WTC11 (cell line): ENCODE results near the gene GNG14. TPM values are rescaled to one million over a fixed set of nuclear protein-coding genes. Genes with fewer than 3 reads are reported as not detected.

Experiments used
- ATAC-seq: fragments of 200-7000 bp; cut with Tn5 transposase; 2 replicates; pipeline ENCODE4 v1.10.0; 2021; ENCODE audit warnings: mild to moderate bottlenecking, moderate library complexity
- CTCF ChIA-PET: fragments of 300-600 bp; sonication (Branson Sonifier 250); formaldehyde crosslinking; loops from one replicate; lab custom pipeline; 2021; ENCODE audit warnings: antibody characterized with exemption; lab: Charles Lee
- POLR2A ChIA-PET: fragments of 350-600 bp; sonication (Branson Sonifier 250); formaldehyde crosslinking; loops from one replicate; lab custom pipeline; 2021; ENCODE audit warnings: antibody characterized with exemption; lab: Charles Lee
- DNase-seq: peaks from one replicate; pipeline ENCODE4 v3.0.0; 2021; ENCODE audit warnings: low spot score
- H3K27ac Mint-ChIP-seq: 2 replicates; pipeline ENCODE4 v1.8.0; 2021; ENCODE audit warnings: mixed read lengths
- H3K27me3 Mint-ChIP-seq: 2 replicates; pipeline ENCODE4 v1.8.0; 2021; ENCODE audit warnings: low read depth, mild to moderate bottlenecking, moderate library complexity, mixed read lengths
- H3K36me3 Mint-ChIP-seq: 2 replicates; pipeline ENCODE4 v1.8.0; 2021; ENCODE audit warnings: mixed read lengths
- H3K4me1 Mint-ChIP-seq: 2 replicates; pipeline ENCODE4 v1.8.0; 2022; ENCODE audit warnings: mixed read lengths
- H3K4me3 Mint-ChIP-seq: 2 replicates; pipeline ENCODE4 v1.8.0; 2021; ENCODE audit warnings: mild to moderate bottlenecking, moderate library complexity, mixed read lengths
- H3K9me3 Mint-ChIP-seq: 2 replicates; pipeline ENCODE4 v1.8.0; 2021; ENCODE audit warnings: mixed read lengths
- ELF4 ChIP-seq: sonication (generic); formaldehyde crosslinking; IDR thresholded peaks from 2 replicates; pipeline ENCODE4 v1.8.1; 2022; ENCODE audit warnings: low read depth, mild to moderate bottlenecking, moderate library complexity, missing genetic modification reagents
- IRF2 ChIP-seq: sonication (generic); formaldehyde crosslinking; IDR thresholded peaks from 2 replicates; pipeline ENCODE4 v1.8.0; 2022; ENCODE audit warnings: low read depth, missing genetic modification reagents, borderline replicate concordance
- JAZF1 ChIP-seq: fragments of 250-450 bp; sonication (Bioruptor Pico); IDR thresholded peaks from 2 replicates; pipeline ENCODE4 v1.9.0; 2021; ENCODE audit warnings: moderate library complexity, mild to moderate bottlenecking, inconsistent platforms
- KAT7 ChIP-seq: sonication (generic); formaldehyde crosslinking; IDR thresholded peaks from 2 replicates; pipeline ENCODE4 v1.8.1; 2023; ENCODE audit warnings: missing genetic modification reagents, mild to moderate bottlenecking, borderline replicate concordance
- NFATC4 ChIP-seq: fragments of 250-450 bp; sonication (Bioruptor Pico); IDR thresholded peaks from 2 replicates; pipeline ENCODE4 v1.9.0; 2021; ENCODE audit warnings: mild to moderate bottlenecking
- NFE2L1 ChIP-seq: sonication (generic); formaldehyde crosslinking; IDR thresholded peaks from 2 replicates; pipeline ENCODE4 v1.8.1; 2023; ENCODE audit warnings: missing genetic modification reagents
- SOX15 ChIP-seq: fragments of 250-450 bp; sonication (Bioruptor Pico); IDR thresholded peaks from 2 replicates; pipeline ENCODE4 v1.9.0; 2021; ENCODE audit warnings: mild to moderate bottlenecking
- TEAD4 ChIP-seq: sonication (generic); formaldehyde crosslinking; IDR thresholded peaks from 2 replicates; pipeline ENCODE4 v1.8.0; 2022; ENCODE audit warnings: mild to moderate bottlenecking, missing genetic modification reagents
- ZBTB21 ChIP-seq: sonication (generic); formaldehyde crosslinking; IDR thresholded peaks from 2 replicates; pipeline ENCODE4 v1.8.1; 2023; ENCODE audit warnings: mild to moderate bottlenecking, missing genetic modification reagents, borderline replicate concordance
- ZNF138 ChIP-seq: sonication (generic); formaldehyde crosslinking; conservative IDR thresholded peaks from 2 replicates; pipeline ENCODE4 v1.8.1; 2022; ENCODE audit warnings: mild to moderate bottlenecking, moderate library complexity, missing genetic modification reagents
- total RNA-seq: library from RNA; stranded (reverse); gene quantifications from 3 replicates; pipeline ENCODE4 v1.2.3, GENCODE V29; 2021
- TF ChIP-seq, protein P1 (sequence below): sonication (generic); formaldehyde crosslinking; IDR thresholded peaks from 2 replicates; pipeline ENCODE4 v1.8.0; 2022; ENCODE audit warnings: missing genetic modification reagents
- TF ChIP-seq, protein P2 (sequence below): sonication (generic); formaldehyde crosslinking; IDR thresholded peaks from 2 replicates; pipeline ENCODE4 v1.8.0; 2022; ENCODE audit warnings: mild to moderate bottlenecking, missing genetic modification reagents
- TF ChIP-seq, protein P3 (sequence below): sonication (generic); formaldehyde crosslinking; IDR thresholded peaks from 2 replicates; pipeline ENCODE4 v1.8.0; 2022; ENCODE audit warnings: mild to moderate bottlenecking, missing genetic modification reagents
- TF ChIP-seq, protein P4 (sequence below): sonication (generic); formaldehyde crosslinking; IDR thresholded peaks from 2 replicates; pipeline ENCODE4 v1.8.0; 2023; ENCODE audit warnings: mild to moderate bottlenecking, missing genetic modification reagents
- TF ChIP-seq, protein P5 (sequence below): fragments of 250-450 bp; sonication (Bioruptor Pico); IDR thresholded peaks from 2 replicates; pipeline ENCODE4 v1.9.0; 2021; ENCODE audit warnings: mild to moderate bottlenecking, borderline replicate concordance

The GNG14 gene
- total RNA-seq, 1 experiment from 2014 or later, result not detected

DNA sequence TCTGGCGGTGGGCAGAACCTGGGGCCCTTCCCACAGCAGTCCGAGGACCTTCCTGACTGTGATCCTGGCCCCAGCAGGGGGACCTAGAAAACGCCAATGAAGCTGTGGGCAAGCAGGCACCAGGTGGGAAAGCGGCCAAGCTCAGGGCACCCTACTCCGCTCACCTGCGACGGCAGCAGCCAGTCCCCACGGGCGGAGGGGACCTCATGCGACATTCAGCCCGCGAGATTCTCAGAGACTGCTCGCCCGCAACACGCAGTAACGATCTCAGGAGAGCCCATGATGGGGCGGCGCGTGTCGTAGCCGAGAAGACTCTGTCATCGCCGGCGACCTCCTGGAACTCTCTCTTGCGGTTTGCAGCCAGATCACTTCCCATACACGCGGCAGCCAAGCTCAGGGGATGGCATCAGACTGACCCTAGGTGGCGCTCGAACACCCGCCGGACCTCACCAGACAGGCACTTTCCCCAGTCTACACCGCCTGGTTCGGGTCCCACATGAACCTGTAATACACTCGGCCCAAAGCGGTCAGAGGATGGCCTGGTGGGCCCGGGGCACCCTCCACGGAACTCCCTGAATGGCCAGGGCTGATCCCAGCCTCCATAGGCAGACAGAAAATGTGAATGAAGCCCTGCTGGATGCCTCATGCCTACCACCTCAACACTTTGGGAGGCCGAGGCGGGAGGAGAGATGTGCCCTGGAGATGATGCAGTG lies 47.7 kb upstream of the GNG14 start (continued):
- TF ChIP-seq, protein P1, sequence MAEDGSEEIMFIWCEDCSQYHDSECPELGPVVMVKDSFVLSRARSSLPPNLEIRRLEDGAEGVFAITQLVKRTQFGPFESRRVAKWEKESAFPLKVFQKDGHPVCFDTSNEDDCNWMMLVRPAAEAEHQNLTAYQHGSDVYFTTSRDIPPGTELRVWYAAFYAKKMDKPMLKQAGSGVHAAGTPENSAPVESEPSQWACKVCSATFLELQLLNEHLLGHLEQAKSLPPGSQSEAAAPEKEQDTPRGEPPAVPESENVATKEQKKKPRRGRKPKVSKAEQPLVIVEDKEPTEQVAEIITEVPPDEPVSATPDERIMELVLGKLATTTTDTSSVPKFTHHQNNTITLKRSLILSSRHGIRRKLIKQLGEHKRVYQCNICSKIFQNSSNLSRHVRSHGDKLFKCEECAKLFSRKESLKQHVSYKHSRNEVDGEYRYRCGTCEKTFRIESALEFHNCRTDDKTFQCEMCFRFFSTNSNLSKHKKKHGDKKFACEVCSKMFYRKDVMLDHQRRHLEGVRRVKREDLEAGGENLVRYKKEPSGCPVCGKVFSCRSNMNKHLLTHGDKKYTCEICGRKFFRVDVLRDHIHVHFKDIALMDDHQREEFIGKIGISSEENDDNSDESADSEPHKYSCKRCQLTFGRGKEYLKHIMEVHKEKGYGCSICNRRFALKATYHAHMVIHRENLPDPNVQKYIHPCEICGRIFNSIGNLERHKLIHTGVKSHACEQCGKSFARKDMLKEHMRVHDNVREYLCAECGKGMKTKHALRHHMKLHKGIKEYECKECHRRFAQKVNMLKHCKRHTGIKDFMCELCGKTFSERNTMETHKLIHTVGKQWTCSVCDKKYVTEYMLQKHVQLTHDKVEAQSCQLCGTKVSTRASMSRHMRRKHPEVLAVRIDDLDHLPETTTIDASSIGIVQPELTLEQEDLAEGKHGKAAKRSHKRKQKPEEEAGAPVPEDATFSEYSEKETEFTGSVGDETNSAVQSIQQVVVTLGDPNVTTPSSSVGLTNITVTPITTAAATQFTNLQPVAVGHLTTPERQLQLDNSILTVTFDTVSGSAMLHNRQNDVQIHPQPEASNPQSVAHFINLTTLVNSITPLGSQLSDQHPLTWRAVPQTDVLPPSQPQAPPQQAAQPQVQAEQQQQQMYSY (CRISPR knock-in tag), result 0 out of 2 replicates have a peak, but pooled peaks have one; percentile 33

DNA sequence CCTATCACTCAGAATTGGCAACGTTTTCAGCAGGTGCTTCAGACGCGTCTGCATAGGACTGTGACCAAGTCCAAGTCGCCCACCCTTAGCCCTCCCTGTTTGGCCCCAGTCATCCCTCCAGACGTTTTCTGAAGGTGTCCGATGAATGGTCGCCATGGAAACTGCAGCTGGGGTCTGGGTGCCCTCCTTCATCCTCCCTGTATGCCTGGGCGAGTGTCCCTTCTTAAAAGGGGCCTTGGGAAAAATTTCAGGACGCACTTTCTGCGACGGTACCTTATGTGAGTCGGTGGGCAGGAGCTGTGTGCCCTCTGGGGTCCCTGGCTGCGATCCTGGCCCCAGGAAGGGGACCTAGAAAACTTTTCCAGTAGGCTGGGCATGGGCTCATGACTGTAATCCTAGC lies 46.3 kb upstream of the GNG14 start:
- H3K36me3 Mint-ChIP-seq, result no peaks in the 10 kb centered on the region
- TF ChIP-seq, protein P2, sequence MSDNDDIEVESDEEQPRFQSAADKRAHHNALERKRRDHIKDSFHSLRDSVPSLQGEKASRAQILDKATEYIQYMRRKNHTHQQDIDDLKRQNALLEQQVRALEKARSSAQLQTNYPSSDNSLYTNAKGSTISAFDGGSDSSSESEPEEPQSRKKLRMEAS (CRISPR knock-in tag), result no peak
- TF ChIP-seq, protein P3, sequence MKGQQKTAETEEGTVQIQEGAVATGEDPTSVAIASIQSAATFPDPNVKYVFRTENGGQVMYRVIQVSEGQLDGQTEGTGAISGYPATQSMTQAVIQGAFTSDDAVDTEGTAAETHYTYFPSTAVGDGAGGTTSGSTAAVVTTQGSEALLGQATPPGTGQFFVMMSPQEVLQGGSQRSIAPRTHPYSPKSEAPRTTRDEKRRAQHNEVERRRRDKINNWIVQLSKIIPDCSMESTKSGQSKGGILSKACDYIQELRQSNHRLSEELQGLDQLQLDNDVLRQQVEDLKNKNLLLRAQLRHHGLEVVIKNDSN (CRISPR knock-in tag), result no peak
- TF ChIP-seq, protein P1 (CRISPR knock-in tag), result no peak
- TF ChIP-seq ELF4 (CRISPR knock-in tag) (no peak), NFATC4 (CRISPR knock-in tag) (no peak)
- TF ChIP-seq, all 79 proteins: peak for 0
- Mint-ChIP-seq H3K27me3 (peaks cover 20% of the 10 kb centered on the region; the same call in 1 of the 2 replicates), H3K4me3 (no peak overlapping the region), H3K4me1 (0 out of 2 replicates have a peak, but pooled peaks cover 3% of the 10 kb centered on the region), H3K27ac (no peak overlapping the region), H3K9me3 (no peaks in the 10 kb centered on the region)
- no peak for DNase-seq
- POLR2A ChIA-PET, result interaction anchor here (0.6 kb wide), 1 partner anchor 37 kb away, joined by 4 read pairs; no protein-coding TSS in a partner anchor
- ATAC-seq, result no peak
- CTCF ChIA-PET, result interaction anchor here (1.0 to 1.5 kb wide), 2 partner anchors 16 to 32 kb away, joined by 4 read pairs; no protein-coding TSS in a partner anchor

DNA sequence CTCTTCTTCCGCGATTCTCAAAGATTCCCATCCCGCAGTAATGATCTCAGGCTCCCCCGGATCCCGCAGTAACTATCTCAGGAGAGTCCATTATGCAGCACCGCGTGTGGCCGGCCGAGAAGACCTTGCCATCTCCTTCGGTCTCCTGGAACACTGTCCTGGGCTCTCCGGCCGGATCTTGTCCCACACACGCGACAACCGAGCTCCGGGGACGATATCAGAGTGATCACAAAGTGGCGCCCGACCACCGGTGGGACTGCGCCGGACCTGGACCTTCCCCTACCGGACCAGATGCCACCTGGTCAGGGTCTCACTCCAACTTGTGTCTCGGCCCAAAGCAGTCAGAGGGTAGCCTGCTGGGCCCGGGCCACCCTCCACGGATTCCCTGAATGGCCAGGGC lies 45.3 kb upstream of the GNG14 start:
- Mint-ChIP-seq H3K4me3 (no peak overlapping the region), H3K36me3 (no peaks in the 10 kb centered on the region), H3K9me3 (no peaks in the 10 kb centered on the region), H3K27me3 (peaks cover 27% of the 10 kb centered on the region), H3K27ac (no peak overlapping the region), H3K4me1 (peaks cover 10% of the 10 kb centered on the region)
- CTCF ChIA-PET, result interaction anchor here (1.5 kb wide), 1 partner anchor 31 kb away, joined by 4 read pairs; no protein-coding TSS in a partner anchor
- ATAC-seq, result no peak
- no peak for DNase-seq
- POLR2A ChIA-PET, result no interaction called here
- TF ChIP-seq SOX15 (CRISPR knock-in tag) (no peak), ZNF138 (CRISPR knock-in tag) (no peak), IRF2 (CRISPR knock-in tag) (no peak), JAZF1 (CRISPR knock-in tag) (no peak), NFE2L1 (no peak), KAT7 (CRISPR knock-in tag) (no peak), ZBTB21 (CRISPR knock-in tag) (no peak), TEAD4 (CRISPR knock-in tag) (no peak)
- TF ChIP-seq, protein P4, sequence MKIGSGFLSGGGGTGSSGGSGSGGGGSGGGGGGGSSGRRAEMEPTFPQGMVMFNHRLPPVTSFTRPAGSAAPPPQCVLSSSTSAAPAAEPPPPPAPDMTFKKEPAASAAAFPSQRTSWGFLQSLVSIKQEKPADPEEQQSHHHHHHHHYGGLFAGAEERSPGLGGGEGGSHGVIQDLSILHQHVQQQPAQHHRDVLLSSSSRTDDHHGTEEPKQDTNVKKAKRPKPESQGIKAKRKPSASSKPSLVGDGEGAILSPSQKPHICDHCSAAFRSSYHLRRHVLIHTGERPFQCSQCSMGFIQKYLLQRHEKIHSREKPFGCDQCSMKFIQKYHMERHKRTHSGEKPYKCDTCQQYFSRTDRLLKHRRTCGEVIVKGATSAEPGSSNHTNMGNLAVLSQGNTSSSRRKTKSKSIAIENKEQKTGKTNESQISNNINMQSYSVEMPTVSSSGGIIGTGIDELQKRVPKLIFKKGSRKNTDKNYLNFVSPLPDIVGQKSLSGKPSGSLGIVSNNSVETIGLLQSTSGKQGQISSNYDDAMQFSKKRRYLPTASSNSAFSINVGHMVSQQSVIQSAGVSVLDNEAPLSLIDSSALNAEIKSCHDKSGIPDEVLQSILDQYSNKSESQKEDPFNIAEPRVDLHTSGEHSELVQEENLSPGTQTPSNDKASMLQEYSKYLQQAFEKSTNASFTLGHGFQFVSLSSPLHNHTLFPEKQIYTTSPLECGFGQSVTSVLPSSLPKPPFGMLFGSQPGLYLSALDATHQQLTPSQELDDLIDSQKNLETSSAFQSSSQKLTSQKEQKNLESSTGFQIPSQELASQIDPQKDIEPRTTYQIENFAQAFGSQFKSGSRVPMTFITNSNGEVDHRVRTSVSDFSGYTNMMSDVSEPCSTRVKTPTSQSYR (CRISPR knock-in tag), result no peak
- TF ChIP-seq, protein P5, sequence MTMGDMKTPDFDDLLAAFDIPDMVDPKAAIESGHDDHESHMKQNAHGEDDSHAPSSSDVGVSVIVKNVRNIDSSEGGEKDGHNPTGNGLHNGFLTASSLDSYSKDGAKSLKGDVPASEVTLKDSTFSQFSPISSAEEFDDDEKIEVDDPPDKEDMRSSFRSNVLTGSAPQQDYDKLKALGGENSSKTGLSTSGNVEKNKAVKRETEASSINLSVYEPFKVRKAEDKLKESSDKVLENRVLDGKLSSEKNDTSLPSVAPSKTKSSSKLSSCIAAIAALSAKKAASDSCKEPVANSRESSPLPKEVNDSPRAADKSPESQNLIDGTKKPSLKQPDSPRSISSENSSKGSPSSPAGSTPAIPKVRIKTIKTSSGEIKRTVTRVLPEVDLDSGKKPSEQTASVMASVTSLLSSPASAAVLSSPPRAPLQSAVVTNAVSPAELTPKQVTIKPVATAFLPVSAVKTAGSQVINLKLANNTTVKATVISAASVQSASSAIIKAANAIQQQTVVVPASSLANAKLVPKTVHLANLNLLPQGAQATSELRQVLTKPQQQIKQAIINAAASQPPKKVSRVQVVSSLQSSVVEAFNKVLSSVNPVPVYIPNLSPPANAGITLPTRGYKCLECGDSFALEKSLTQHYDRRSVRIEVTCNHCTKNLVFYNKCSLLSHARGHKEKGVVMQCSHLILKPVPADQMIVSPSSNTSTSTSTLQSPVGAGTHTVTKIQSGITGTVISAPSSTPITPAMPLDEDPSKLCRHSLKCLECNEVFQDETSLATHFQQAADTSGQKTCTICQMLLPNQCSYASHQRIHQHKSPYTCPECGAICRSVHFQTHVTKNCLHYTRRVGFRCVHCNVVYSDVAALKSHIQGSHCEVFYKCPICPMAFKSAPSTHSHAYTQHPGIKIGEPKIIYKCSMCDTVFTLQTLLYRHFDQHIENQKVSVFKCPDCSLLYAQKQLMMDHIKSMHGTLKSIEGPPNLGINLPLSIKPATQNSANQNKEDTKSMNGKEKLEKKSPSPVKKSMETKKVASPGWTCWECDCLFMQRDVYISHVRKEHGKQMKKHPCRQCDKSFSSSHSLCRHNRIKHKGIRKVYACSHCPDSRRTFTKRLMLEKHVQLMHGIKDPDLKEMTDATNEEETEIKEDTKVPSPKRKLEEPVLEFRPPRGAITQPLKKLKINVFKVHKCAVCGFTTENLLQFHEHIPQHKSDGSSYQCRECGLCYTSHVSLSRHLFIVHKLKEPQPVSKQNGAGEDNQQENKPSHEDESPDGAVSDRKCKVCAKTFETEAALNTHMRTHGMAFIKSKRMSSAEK, result no peak
